ENCODE data around the gene JPH2. TPM values are rescaled to one million over a fixed set of nuclear protein-coding genes. Genes with fewer than 3 reads are reported as not detected.

The JPH2 gene
- total RNA-seq, 1 experiment from 2014 or later, result 14.7 TPM

DNA sequence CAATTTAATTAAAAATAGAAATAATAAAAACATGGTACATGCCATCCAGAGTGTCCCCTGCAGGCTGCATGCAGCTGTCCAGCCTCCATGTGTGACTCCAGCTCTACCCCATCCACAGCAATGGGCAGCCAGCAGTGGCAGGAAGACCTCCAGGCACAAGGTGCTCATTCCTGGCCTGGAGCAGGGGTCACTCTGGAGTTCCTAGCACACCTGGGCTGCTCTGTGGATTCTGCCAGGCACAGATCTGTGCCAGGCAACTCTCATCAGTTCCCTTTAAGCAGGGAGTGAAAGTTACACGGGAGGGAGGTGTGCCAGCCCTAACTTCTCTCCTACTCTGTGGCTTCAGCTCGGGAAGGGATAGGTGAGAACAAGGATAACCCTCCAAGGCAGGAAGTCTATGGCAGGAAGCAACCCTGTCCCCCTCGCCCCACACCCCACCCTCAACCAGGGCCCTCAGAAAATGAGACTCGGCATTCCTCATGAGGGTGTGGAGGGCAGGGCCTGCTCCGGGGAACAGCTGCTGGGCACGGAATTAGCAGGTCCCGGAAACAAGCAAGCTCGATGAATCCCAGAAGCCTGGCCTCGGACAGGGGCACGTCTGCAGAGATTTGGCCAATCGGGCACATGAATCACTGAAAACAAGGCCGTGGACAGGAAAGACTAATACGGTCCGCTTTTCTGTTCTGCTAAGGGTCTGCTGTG is 10.0 kb downstream of the JPH2 start:
- BruUV-seq (replicated peaks), result no TSS peak
- H3K27ac Mint-ChIP-seq (ENCODE audit: low read depth, unreplicated experiment), result peak overlapping the region; percentile 92
- ChIA-PET POLR2A (interaction anchor here (0.6 to 7.0 kb wide), 19 partner anchors 9 to 719 kb away, joined by 3 to 104 read pairs (median 5); partner anchors contain the start of genes JPH2 and OSER1), CTCF (interaction anchor here (0.6 to 7.0 kb wide), 13 partner anchors 11 to 427 kb away, joined by 3 to 84 read pairs (median 3); partner anchors contain the start of gene JPH2)
- peak; percentile 66 for DNase-seq (ENCODE audit: unreplicated experiment)
- intact Hi-C loops (cut with micrococcal nuclease), result no loop called here
- H3K27me3 Mint-ChIP-seq (ENCODE audit: insufficient read depth, unreplicated experiment), result no peaks in the 10 kb centered on the region
- no peaks in the 10 kb centered on the region for H3K9me3 Mint-ChIP-seq (ENCODE audit: unreplicated experiment)
- H3K36me3 Mint-ChIP-seq (ENCODE audit: insufficient read depth, unreplicated experiment), result peaks cover 6% of the 10 kb centered on the region
- H3K4me3 Mint-ChIP-seq (ENCODE audit: unreplicated experiment), result peak overlapping the region; percentile 29
- H3K4me1 Mint-ChIP-seq (ENCODE audit: insufficient read depth, unreplicated experiment), result peaks cover 28% of the 10 kb centered on the region
- TF ChIP-seq, protein P1, sequence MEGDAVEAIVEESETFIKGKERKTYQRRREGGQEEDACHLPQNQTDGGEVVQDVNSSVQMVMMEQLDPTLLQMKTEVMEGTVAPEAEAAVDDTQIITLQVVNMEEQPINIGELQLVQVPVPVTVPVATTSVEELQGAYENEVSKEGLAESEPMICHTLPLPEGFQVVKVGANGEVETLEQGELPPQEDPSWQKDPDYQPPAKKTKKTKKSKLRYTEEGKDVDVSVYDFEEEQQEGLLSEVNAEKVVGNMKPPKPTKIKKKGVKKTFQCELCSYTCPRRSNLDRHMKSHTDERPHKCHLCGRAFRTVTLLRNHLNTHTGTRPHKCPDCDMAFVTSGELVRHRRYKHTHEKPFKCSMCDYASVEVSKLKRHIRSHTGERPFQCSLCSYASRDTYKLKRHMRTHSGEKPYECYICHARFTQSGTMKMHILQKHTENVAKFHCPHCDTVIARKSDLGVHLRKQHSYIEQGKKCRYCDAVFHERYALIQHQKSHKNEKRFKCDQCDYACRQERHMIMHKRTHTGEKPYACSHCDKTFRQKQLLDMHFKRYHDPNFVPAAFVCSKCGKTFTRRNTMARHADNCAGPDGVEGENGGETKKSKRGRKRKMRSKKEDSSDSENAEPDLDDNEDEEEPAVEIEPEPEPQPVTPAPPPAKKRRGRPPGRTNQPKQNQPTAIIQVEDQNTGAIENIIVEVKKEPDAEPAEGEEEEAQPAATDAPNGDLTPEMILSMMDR (IDR thresholded peaks at IDR 0.05; ENCODE audit: unreplicated experiment), result no peak

DNA sequence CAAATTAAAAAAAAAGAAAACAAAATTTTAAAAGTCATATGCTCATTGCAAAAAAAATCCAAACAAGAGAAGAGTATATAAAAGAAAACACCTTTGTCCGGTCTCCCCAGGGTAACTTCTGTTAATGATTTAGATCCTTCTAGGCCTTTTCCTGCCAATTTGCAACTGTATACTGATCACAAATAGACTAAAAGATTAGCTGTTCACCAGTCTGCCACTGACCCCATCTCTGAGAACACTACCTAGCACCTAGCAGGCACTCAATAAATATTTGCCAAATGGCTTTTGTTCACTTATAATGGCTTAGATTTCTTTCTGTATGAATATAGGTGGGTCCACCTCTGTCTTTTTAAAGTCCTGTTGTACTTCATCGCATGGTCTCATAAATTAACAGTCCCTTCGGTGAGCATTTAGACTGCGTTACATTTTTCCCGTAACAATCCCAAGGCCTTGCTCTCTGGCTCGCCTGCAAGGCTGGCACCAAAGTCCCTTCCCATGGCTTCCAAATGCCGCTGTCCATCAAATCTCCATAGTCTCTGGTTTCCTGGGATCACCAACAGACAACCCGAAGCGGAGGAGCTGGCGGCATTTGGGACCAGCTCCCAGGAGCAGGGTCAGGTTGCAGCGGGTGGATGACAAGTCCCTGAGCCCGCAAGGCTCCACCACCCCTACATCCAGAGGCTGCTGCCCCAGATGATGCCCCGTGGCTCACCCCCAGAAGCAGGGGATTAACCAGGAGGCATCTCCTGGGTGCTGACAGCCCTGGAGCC is 11.8 kb downstream of the JPH2 start:
- DNase-seq (ENCODE audit: unreplicated experiment), result no peak
- no peak overlapping the region for H3K27ac Mint-ChIP-seq (ENCODE audit: low read depth, unreplicated experiment)
- CTCF ChIA-PET, result interaction anchor here (0.6 to 7.0 kb wide), 4 partner anchors 13 to 572 kb away, joined by 3 to 84 read pairs (median 4); partner anchors contain the start of gene JPH2
- no peaks in the 10 kb centered on the region for H3K27me3 Mint-ChIP-seq (ENCODE audit: insufficient read depth, unreplicated experiment)
- BruUV-seq (replicated peaks), result no TSS peak
- H3K4me1 Mint-ChIP-seq (ENCODE audit: insufficient read depth, unreplicated experiment), result peaks cover 32% of the 10 kb centered on the region
- TF ChIP-seq, protein P1 (IDR thresholded peaks at IDR 0.05; ENCODE audit: unreplicated experiment), result no peak
- intact Hi-C loops (cut with micrococcal nuclease), result no loop called here
- POLR2A ChIA-PET, result interaction anchor here (0.8 to 7.0 kb wide), 4 partner anchors 8 to 21 kb away, joined by 3 to 104 read pairs (median 17); partner anchors contain the start of gene JPH2
- no peak overlapping the region for H3K4me3 Mint-ChIP-seq (ENCODE audit: unreplicated experiment)
- H3K9me3 Mint-ChIP-seq (ENCODE audit: unreplicated experiment), result no peaks in the 10 kb centered on the region
- H3K36me3 Mint-ChIP-seq (ENCODE audit: insufficient read depth, unreplicated experiment), result peaks cover 9% of the 10 kb centered on the region

DNA sequence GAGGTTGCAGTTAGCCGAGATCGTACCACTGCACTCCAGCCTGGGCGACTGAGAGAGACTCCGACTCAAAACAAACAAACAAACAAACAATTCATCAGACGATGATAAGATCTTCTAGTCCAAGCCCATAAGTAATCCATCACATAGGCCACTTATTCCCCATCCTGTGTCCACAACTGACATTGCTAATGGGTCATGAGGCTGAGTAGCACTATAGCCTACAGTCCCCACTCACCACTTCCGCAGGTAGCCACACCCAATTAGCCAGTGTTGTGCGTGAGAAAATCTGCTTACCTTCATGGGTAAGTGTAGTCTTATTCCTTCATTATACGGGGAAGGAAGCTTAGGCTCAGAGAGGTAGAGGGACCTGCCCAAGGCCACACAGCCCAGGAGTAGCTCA is 13.1 kb downstream of the JPH2 start:
- CTCF ChIA-PET, result interaction anchor here (0.6 to 7.0 kb wide), 4 partner anchors 14 to 432 kb away, joined by 3 to 84 read pairs (median 4); partner anchors contain the start of gene JPH2
- POLR2A ChIA-PET, result interaction anchor here (1.0 to 7.0 kb wide), 3 partner anchors 10 to 20 kb away, joined by 3 to 104 read pairs (median 4); partner anchors contain the start of gene JPH2
- H3K9me3 Mint-ChIP-seq (ENCODE audit: unreplicated experiment), result no peaks in the 10 kb centered on the region
- no peak for DNase-seq (ENCODE audit: unreplicated experiment)
- H3K4me1 Mint-ChIP-seq (ENCODE audit: insufficient read depth, unreplicated experiment), result peaks cover 32% of the 10 kb centered on the region
- H3K27ac Mint-ChIP-seq (ENCODE audit: low read depth, unreplicated experiment), result no peak overlapping the region
- TF ChIP-seq, protein P1 (IDR thresholded peaks at IDR 0.05; ENCODE audit: unreplicated experiment), result no peak
- H3K27me3 Mint-ChIP-seq (ENCODE audit: insufficient read depth, unreplicated experiment), result no peaks in the 10 kb centered on the region
- intact Hi-C loops (cut with micrococcal nuclease), result no loop called here
- peaks cover 12% of the 10 kb centered on the region for H3K36me3 Mint-ChIP-seq (ENCODE audit: insufficient read depth, unreplicated experiment)
- no peak overlapping the region for H3K4me3 Mint-ChIP-seq (ENCODE audit: unreplicated experiment)
- BruUV-seq (replicated peaks), result no TSS peak

DNA sequence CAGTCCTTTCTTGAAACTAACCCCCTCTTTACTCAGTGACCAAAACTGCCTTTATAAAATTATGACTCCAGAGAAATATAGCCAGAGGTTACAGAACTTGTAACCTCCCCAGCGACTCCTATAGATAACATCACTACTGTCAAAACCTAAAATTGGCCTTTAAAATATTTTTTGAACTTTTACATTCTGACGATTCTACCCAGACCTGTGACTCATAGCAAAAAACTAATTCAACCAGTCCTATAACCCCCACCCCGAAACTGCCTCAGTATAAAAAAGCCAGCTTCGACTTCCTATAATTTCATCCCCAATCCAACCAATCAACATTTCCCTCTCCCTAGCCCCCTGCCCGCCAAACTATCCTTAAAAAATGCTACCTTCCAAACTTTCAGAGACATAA is 13.9 kb downstream of the JPH2 start:
- no peaks in the 10 kb centered on the region for H3K9me3 Mint-ChIP-seq (ENCODE audit: unreplicated experiment)
- DNase-seq (ENCODE audit: unreplicated experiment), result no peak
- TF ChIP-seq, protein P1 (IDR thresholded peaks at IDR 0.05; ENCODE audit: unreplicated experiment), result no peak
- POLR2A ChIA-PET, result interaction anchor here (1.0 kb wide), 1 partner anchor 9 kb away, joined by 4 read pairs; no protein-coding TSS in a partner anchor
- H3K4me3 Mint-ChIP-seq (ENCODE audit: unreplicated experiment), result no peak overlapping the region
- H3K27ac Mint-ChIP-seq (ENCODE audit: low read depth, unreplicated experiment), result peak overlapping the region; percentile 29
- no peaks in the 10 kb centered on the region for H3K27me3 Mint-ChIP-seq (ENCODE audit: insufficient read depth, unreplicated experiment)
- peaks cover 12% of the 10 kb centered on the region for H3K36me3 Mint-ChIP-seq (ENCODE audit: insufficient read depth, unreplicated experiment)
- H3K4me1 Mint-ChIP-seq (ENCODE audit: insufficient read depth, unreplicated experiment), result peaks cover 32% of the 10 kb centered on the region
- CTCF ChIA-PET, result interaction anchor here (0.6 to 1.1 kb wide), 3 partner anchors 14 to 59 kb away, joined by 4 read pairs; partner anchors contain the start of gene JPH2
- intact Hi-C loops (cut with micrococcal nuclease), result no loop called here
- no TSS peak for BruUV-seq (replicated peaks)
